Naive B cell (primary cell): ENCODE measurements around the gene ATP6V1A. TPM values are rescaled to one million over a fixed set of nuclear protein-coding genes. Genes with fewer than 3 reads are reported as not detected.
A peak's percentile ranks its signal among the peaks of the same experiment; 100 is the strongest.

Experiments used
- ATAC-seq, 2 donors: fragments of 150-1000 bp; cut with Tn5 transposase; 2 replicates each; pipeline ENCODE4 v1.10.0; 2021; ENCODE audit warnings: low read depth in 2 of 2, mild to moderate bottlenecking in 2 of 2, moderate library complexity in 2 of 2
- DNase-seq: peaks from one replicate; pipeline ENCODE4 v3.0.0; 2022
- H3K27ac Mint-ChIP-seq, 6 donors: one replicate each; pipeline ENCODE4 v1.8.0; 2020 to 2022; ENCODE audit warnings: mild to moderate bottlenecking in 6 of 6, mixed read lengths in 6 of 6, moderate library complexity in 5 of 6, inconsistent platforms in 2 of 6
- H3K27me3 Mint-ChIP-seq, 3 donors: one replicate each; pipeline ENCODE4 v1.8.0; 2021 to 2022; ENCODE audit warnings: mixed read lengths in 3 of 3, mild to moderate bottlenecking in 1 of 3
- H3K36me3 Mint-ChIP-seq, 2 donors: one replicate each; pipeline ENCODE4 v1.8.0; 2020 to 2022; ENCODE audit warnings: mixed read lengths in 2 of 2, inconsistent platforms in 1 of 2, mild to moderate bottlenecking in 1 of 2
- H3K4me1 Mint-ChIP-seq, 3 donors: one replicate each; pipeline ENCODE4 v1.8.0; 2020 to 2022; ENCODE audit warnings: mixed read lengths in 3 of 3, inconsistent platforms in 1 of 3, mild to moderate bottlenecking in 1 of 3, moderate library complexity in 1 of 3
- H3K4me3 Mint-ChIP-seq, 8 donors: one replicate each; pipeline ENCODE4 v1.8.0; 2020 to 2022; ENCODE audit warnings: mild to moderate bottlenecking in 8 of 8, mixed read lengths in 8 of 8, moderate library complexity in 8 of 8, inconsistent platforms in 2 of 8
- H3K9me3 Mint-ChIP-seq, 7 donors: one replicate each; pipeline ENCODE4 v1.8.0; 2020 to 2022; ENCODE audit warnings: mixed read lengths in 7 of 7, mild to moderate bottlenecking in 5 of 7, inconsistent platforms in 2 of 7, moderate library complexity in 1 of 7
- polyA plus RNA-seq, 6 donors: library from polyadenylated mRNA; unstranded; fragments of 300-500 nt; fragmentation: Illumina TruSeq; gene quantifications; one replicate each; pipeline ENCODE4 v1.2.3, GENCODE V29; 2021; ENCODE audit warnings: low read depth in 6 of 6

The ATP6V1A gene
- polyA plus RNA-seq, 6 donors from 2014 or later = 42.2 to 55.1 (median 52.2) TPM

GRCh38 chr3:113730550-113730949 is 16.3 kb upstream of the ATP6V1A start:
- DNase-seq (no peak), ATAC-seq (no peak)
- peaks cover 13 to 25% (median 23%) of the 10 kb centered on the region in 3 donors for H3K4me1 Mint-ChIP-seq
- H3K9me3 Mint-ChIP-seq = no peaks in the 10 kb centered on the region
- no peaks in the 10 kb centered on the region for H3K27me3 Mint-ChIP-seq
- no peak overlapping the region for H3K4me3 Mint-ChIP-seq
- H3K27ac Mint-ChIP-seq = peak overlapping the region in 1 of 6 donors; percentile 60
- peaks cover 6% of the 10 kb centered on the region in 2 donors for H3K36me3 Mint-ChIP-seq

GRCh38 chr3:113731694-113732093 is 15.1 kb upstream of the ATP6V1A start:
- ATAC-seq = no peak
- H3K4me3 Mint-ChIP-seq = no peak overlapping the region
- peak overlapping the region in 2 of 6 donors; percentile 33 to 64 for H3K27ac Mint-ChIP-seq
- H3K27me3 Mint-ChIP-seq = no peaks in the 10 kb centered on the region
- DNase-seq = no peak
- H3K4me1 Mint-ChIP-seq = peaks cover 18 to 28% (median 24%) of the 10 kb centered on the region in 3 donors
- H3K9me3 Mint-ChIP-seq = no peaks in the 10 kb centered on the region
- peaks cover 6% of the 10 kb centered on the region in 2 donors for H3K36me3 Mint-ChIP-seq

- Mint-ChIP-seq H3K27me3 (no peaks in the 10 kb centered on the region), H3K4me1 (peaks cover 26 to 37% (median 33%) of the 10 kb centered on the region in 3 donors), H3K36me3 (no peaks in the 10 kb centered on the region), H3K27ac (peak overlapping the region in 4 of 6 donors; percentile 75 to 94 (median 82)), H3K9me3 (no peaks in the 10 kb centered on the region), H3K4me3 (no peak overlapping the region)
- ATAC-seq (peak; percentile 79 to 80), DNase-seq (peak; percentile 60)
Measured at GRCh38 chr3:113736548-113737089, 10.2 kb upstream of the ATP6V1A start.

GRCh38 chr3:113741086-113741485 is 5.7 kb upstream of the ATP6V1A start:
- Mint-ChIP-seq H3K4me1 (peaks cover 35 to 54% (median 47%) of the 10 kb centered on the region in 3 donors), H3K36me3 (no peaks in the 10 kb centered on the region), H3K27ac (peak overlapping the region in 3 of 6 donors; percentile 14 to 39 (median 36)), H3K27me3 (no peaks in the 10 kb centered on the region), H3K9me3 (no peaks in the 10 kb centered on the region), H3K4me3 (no peak overlapping the region)
- no peak for ATAC-seq
- DNase-seq = no peak

- Mint-ChIP-seq H3K27ac (peak overlapping the region in 2 of 6 donors; percentile 36 to 39), H3K36me3 (peaks cover 0 to under 1% of the 10 kb centered on the region in 2 donors), H3K4me1 (peaks cover 35 to 53% (median 47%) of the 10 kb centered on the region in 3 donors), H3K4me3 (no peak overlapping the region), H3K9me3 (no peaks in the 10 kb centered on the region), H3K27me3 (no peaks in the 10 kb centered on the region)
- DNase-seq (no peak), ATAC-seq (no peak)
Measured at GRCh38 chr3:113741620-113742019, 5.2 kb upstream of the ATP6V1A start.

- DNase-seq = no peak
- Mint-ChIP-seq H3K27me3 (no peaks in the 10 kb centered on the region), H3K4me3 (peak overlapping the region in 4 of 8 donors; percentile 74 to 100 (median 94)), H3K36me3 (peaks cover 0 to 7% of the 10 kb centered on the region in 2 donors), H3K27ac (peak overlapping the region in 2 of 6 donors; percentile 15 to 100), H3K4me1 (peaks cover 41 to 53% (median 51%) of the 10 kb centered on the region in 3 donors), H3K9me3 (no peaks in the 10 kb centered on the region)
- no peak for ATAC-seq
Measured at GRCh38 chr3:113743006-113743630, 3.7 kb upstream of the ATP6V1A start.

GRCh38 chr3:113744941-113745755 is 1.7 kb upstream of the ATP6V1A start:
- Mint-ChIP-seq H3K9me3 (no peaks in the 10 kb centered on the region), H3K36me3 (peaks cover 0 to 7% of the 10 kb centered on the region in 2 donors), H3K27me3 (no peaks in the 10 kb centered on the region), H3K27ac (peak overlapping the region; percentile 100), H3K4me1 (peaks cover 43 to 67% (median 64%) of the 10 kb centered on the region in 3 donors), H3K4me3 (peak overlapping the region; percentile 88 to 100 (median 98))
- DNase-seq (peak; percentile 80), ATAC-seq (peak; percentile 63 to 66)

- H3K9me3 Mint-ChIP-seq = no peaks in the 10 kb centered on the region
- no peaks in the 10 kb centered on the region for H3K27me3 Mint-ChIP-seq
- peak within 1 kb of the TSS; percentile 100 for H3K27ac Mint-ChIP-seq
- peak; percentile 67 to 68 for ATAC-seq
- peak within 1 kb of the TSS; percentile 88 to 100 (median 98) for H3K4me3 Mint-ChIP-seq
- peaks cover 0 to 7% of the 10 kb centered on the region in 2 donors for H3K36me3 Mint-ChIP-seq
- peak; percentile 88 for DNase-seq
- H3K4me1 Mint-ChIP-seq = peaks cover 43 to 65% (median 63%) of the 10 kb centered on the region in 3 donors
Measured at GRCh38 chr3:113745756-113746547, 883 bp upstream of the ATP6V1A start, which contains the start of gene NAA50. Gene NAA50, minus strand, starts transcription at chr3:113746249. Its CDS starts 300 bp downstream, at chr3:113745949.

GRCh38 chr3:113747283-113748046 is 630 bp downstream of the ATP6V1A start:
- Mint-ChIP-seq H3K27ac (peak overlapping the region; percentile 100), H3K9me3 (no peaks in the 10 kb centered on the region), H3K4me3 (peak overlapping the region; percentile 88 to 100 (median 98)), H3K4me1 (peaks cover 37 to 55% (median 54%) of the 10 kb centered on the region in 3 donors), H3K36me3 (peaks cover 0 to 7% of the 10 kb centered on the region in 2 donors), H3K27me3 (no peaks in the 10 kb centered on the region)
- DNase-seq = peak; percentile 18
- no peak for ATAC-seq

- H3K4me3 Mint-ChIP-seq = no peak overlapping the region
- H3K27me3 Mint-ChIP-seq = no peaks in the 10 kb centered on the region
- peaks cover 0 to 2% (median 0%) of the 10 kb centered on the region in 7 donors for H3K9me3 Mint-ChIP-seq
- ATAC-seq (no peak), DNase-seq (no peak)
- H3K27ac Mint-ChIP-seq = no peak overlapping the region
- H3K4me1 Mint-ChIP-seq = peaks cover 41 to 49% (median 42%) of the 10 kb centered on the region in 3 donors
- peaks cover 0 to 7% of the 10 kb centered on the region in 2 donors for H3K36me3 Mint-ChIP-seq
Measured at GRCh38 chr3:113751141-113751540, 4.3 kb downstream of the ATP6V1A start.

GRCh38 chr3:113753376-113753985 is 6.6 kb downstream of the ATP6V1A start:
- H3K27ac Mint-ChIP-seq = peak overlapping the region in 4 of 6 donors; percentile 38 to 89 (median 64)
- no peak overlapping the region for H3K4me3 Mint-ChIP-seq
- DNase-seq (no peak), ATAC-seq (no peak)
- H3K36me3 Mint-ChIP-seq = peaks cover 3 to 5% of the 10 kb centered on the region in 2 donors
- H3K4me1 Mint-ChIP-seq = peaks cover 25 to 35% (median 28%) of the 10 kb centered on the region in 3 donors
- peaks cover 0 to 5% (median 3%) of the 10 kb centered on the region in 7 donors for H3K9me3 Mint-ChIP-seq
- no peaks in the 10 kb centered on the region for H3K27me3 Mint-ChIP-seq
